Measurements from ENCODE around the gene TOR2A.

The TOR2A gene

DNA sequence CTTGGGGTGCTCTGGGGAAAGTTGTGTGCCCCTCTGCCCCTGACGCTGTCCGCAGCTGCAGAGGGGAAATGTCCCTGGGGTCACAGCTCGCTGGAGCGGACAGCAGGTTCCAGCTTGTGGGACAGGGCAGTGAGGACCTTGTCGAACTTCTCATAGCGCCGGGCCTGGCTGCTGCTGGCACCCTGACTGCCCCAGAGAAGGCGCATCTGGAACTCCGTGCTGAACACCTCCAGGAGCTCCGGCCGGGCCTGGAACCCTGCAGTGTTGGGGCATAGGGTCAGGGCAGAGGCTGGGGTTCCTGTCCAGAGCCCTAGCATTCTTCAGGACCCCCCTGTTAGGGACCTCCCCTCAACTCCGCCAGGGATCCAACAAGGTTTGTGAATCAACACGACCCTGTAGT lies 3.6 kb upstream of the TOR2A start:
- H3K79me2 ChIP-seq (ENCODE audit: low read length): no peaks in the 10 kb centered on the region

DNA sequence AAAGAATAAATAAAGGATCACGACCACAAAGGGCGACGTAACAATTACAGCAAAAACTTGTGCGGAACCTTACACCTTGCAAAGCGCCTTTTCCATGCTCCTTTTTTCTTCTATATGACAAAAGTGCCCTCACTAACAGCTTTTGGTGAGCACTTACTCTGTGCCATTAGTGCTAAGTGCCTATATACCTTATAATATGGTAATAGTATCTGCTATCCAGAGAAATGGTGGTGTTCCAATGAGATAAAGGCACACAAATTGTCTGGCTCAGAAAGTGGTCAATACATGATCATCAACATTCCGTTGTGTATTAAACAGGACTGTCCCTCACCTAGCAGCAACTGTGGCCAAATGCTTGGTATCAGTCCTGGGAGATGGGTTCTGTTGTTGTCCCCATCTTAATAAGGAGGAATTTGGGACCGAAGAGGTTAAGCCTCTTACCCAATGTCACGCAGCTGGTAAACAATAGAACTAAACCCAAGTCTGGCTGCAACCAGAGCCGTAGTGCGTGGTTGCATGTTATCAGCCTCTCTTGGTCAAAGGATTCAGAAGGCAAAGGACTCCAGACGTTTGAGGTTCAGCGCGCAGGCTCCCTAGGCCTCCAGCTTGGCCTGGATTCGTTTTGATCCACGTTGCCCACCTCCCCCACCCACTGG lies 564 bp upstream of the TOR2A start:
- Histone ChIP-seq H3K9me3 (ENCODE audit: insufficient read depth, low read length) (no peaks in the 10 kb centered on the region), H3K36me3 (replicated peaks; ENCODE audit: low read depth, low read length) (peaks cover 19% of the 10 kb centered on the region), H2AFZ (ENCODE audit: low read depth, low read length) (no peak overlapping the region), H3K4me1 (ENCODE audit: low read length) (peaks cover 13% of the 10 kb centered on the region), H3K27ac (ENCODE audit: low read length) (no peak overlapping the region), H3K79me2 (ENCODE audit: low read length) (no peaks in the 10 kb centered on the region), H3K4me3 (ENCODE audit: low read length) (peak overlapping the region; percentile 29), H3K4me2 (ENCODE audit: low read length) (peak overlapping the region; percentile 45), H4K20me1 (ENCODE audit: insufficient read depth, low read length) (no peaks in the 10 kb centered on the region), H3K9ac (ENCODE audit: low read length) (no peak overlapping the region), H3K27me3 (ENCODE audit: low read depth, low read length) (no peaks in the 10 kb centered on the region)
- TF ChIP-seq EZH2phosphoT487 (IDR thresholded peaks at IDR 0.05; ENCODE audit: low read depth): no peak
- TF ChIP-seq, protein P1, sequence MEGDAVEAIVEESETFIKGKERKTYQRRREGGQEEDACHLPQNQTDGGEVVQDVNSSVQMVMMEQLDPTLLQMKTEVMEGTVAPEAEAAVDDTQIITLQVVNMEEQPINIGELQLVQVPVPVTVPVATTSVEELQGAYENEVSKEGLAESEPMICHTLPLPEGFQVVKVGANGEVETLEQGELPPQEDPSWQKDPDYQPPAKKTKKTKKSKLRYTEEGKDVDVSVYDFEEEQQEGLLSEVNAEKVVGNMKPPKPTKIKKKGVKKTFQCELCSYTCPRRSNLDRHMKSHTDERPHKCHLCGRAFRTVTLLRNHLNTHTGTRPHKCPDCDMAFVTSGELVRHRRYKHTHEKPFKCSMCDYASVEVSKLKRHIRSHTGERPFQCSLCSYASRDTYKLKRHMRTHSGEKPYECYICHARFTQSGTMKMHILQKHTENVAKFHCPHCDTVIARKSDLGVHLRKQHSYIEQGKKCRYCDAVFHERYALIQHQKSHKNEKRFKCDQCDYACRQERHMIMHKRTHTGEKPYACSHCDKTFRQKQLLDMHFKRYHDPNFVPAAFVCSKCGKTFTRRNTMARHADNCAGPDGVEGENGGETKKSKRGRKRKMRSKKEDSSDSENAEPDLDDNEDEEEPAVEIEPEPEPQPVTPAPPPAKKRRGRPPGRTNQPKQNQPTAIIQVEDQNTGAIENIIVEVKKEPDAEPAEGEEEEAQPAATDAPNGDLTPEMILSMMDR (IDR thresholded peaks at IDR 0.05; ENCODE audit: low read depth, low read length): no peak

More for the DNA sequence above, 3.6 kb upstream of the TOR2A start:
- H3K4me1 ChIP-seq (ENCODE audit: low read length): peaks cover 13% of the 10 kb centered on the region
- no peaks in the 10 kb centered on the region for H3K9me3 ChIP-seq (ENCODE audit: insufficient read depth, low read length)
- TF ChIP-seq, protein P1 (IDR thresholded peaks at IDR 0.05; ENCODE audit: low read depth, low read length): no peak
- no peak for TF ChIP-seq EZH2phosphoT487 (IDR thresholded peaks at IDR 0.05; ENCODE audit: low read depth)
- no peak overlapping the region for H3K4me2 ChIP-seq (ENCODE audit: low read length)
- H4K20me1 ChIP-seq (ENCODE audit: insufficient read depth, low read length): no peaks in the 10 kb centered on the region
- no peaks in the 10 kb centered on the region for H3K27me3 ChIP-seq (ENCODE audit: low read depth, low read length)
- no peak overlapping the region for H3K4me3 ChIP-seq (ENCODE audit: low read length)
- no peak overlapping the region for H3K9ac ChIP-seq (ENCODE audit: low read length)
- no peak overlapping the region for H3K27ac ChIP-seq (ENCODE audit: low read length)
- H2AFZ ChIP-seq (ENCODE audit: low read depth, low read length): no peak overlapping the region
- H3K36me3 ChIP-seq (replicated peaks; ENCODE audit: low read depth, low read length): peaks cover 34% of the 10 kb centered on the region

DNA sequence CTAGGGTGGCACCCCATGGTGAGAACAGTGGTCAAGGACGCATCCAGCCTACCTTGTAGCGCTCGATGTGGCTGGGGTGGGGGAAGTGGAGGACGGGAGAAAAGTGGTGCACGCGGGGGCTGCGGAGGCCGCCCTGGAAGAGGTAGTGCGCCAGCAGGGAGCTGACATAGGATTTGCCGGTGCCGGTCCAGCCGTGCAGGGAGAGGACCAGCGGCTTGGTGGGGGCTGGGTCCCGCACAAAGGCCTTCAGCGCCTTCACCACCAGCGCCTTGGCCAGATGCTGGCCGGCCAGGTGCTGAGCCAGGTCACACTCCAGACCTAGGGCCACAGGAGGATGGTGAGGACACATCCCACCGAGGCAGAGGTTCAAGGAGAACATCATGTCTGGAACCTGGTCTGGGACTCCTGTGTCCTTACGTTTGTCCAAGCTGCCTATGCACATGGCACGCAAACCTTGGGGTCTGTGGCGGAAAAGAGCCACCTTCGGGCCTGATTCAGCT lies 797 bp downstream of the TOR2A start:
- no peak overlapping the region for H3K27ac ChIP-seq (ENCODE audit: low read length)
- H2AFZ ChIP-seq (ENCODE audit: low read depth, low read length): no peak overlapping the region
- H3K27me3 ChIP-seq (ENCODE audit: low read depth, low read length): no peaks in the 10 kb centered on the region
- H3K9ac ChIP-seq (ENCODE audit: low read length): peak overlapping the region; percentile 71; the same call in 1 of the 2 replicates
- peaks cover 13% of the 10 kb centered on the region for H3K4me1 ChIP-seq (ENCODE audit: low read length)
- peak overlapping the region; percentile 84 for H3K4me3 ChIP-seq (ENCODE audit: low read length)
- TF ChIP-seq, protein P1 (IDR thresholded peaks at IDR 0.05; ENCODE audit: low read depth, low read length): no peak
- TF ChIP-seq EZH2phosphoT487 (IDR thresholded peaks at IDR 0.05; ENCODE audit: low read depth): no peak
- H3K36me3 ChIP-seq (replicated peaks; ENCODE audit: low read depth, low read length): peaks cover 9% of the 10 kb centered on the region
- no peaks in the 10 kb centered on the region for H3K79me2 ChIP-seq (ENCODE audit: low read length)
- H4K20me1 ChIP-seq (ENCODE audit: insufficient read depth, low read length): no peaks in the 10 kb centered on the region
- peak overlapping the region; percentile 72 for H3K4me2 ChIP-seq (ENCODE audit: low read length)
- no peaks in the 10 kb centered on the region for H3K9me3 ChIP-seq (ENCODE audit: insufficient read depth, low read length)

DNA sequence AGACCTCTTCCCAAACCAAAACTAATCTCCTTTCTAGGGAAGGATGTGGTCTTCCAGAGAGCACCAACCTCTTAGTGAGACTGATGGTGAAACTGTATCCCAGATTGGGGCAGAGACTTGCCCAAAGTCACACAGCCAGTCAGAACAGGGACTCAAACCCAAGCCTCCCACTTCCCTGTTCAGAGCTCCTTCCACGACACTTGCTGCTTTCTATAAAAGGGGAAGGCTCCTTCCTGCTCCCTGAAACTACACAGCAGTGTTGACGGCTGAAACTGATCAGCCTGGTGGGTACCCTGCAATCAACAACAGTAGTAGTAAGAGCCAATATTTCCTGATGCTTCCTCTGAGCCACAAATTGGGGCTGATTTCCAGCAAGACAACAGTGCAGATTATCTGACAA lies 1.5 kb downstream of the TOR2A start:
- Histone ChIP-seq H3K4me2 (ENCODE audit: low read length) (no peak overlapping the region), H3K36me3 (replicated peaks; ENCODE audit: low read depth, low read length) (peaks cover 5% of the 10 kb centered on the region), H3K27me3 (ENCODE audit: low read depth, low read length) (no peaks in the 10 kb centered on the region), H3K4me1 (ENCODE audit: low read length) (peaks cover 13% of the 10 kb centered on the region), H2AFZ (ENCODE audit: low read depth, low read length) (no peak overlapping the region), H4K20me1 (ENCODE audit: insufficient read depth, low read length) (no peaks in the 10 kb centered on the region), H3K79me2 (ENCODE audit: low read length) (no peaks in the 10 kb centered on the region), H3K27ac (ENCODE audit: low read length) (no peak overlapping the region), H3K9me3 (ENCODE audit: insufficient read depth, low read length) (no peaks in the 10 kb centered on the region), H3K4me3 (ENCODE audit: low read length) (no peak overlapping the region), H3K9ac (ENCODE audit: low read length) (no peak overlapping the region)
- TF ChIP-seq EZH2phosphoT487 (IDR thresholded peaks at IDR 0.05; ENCODE audit: low read depth): no peak
- TF ChIP-seq, protein P1 (IDR thresholded peaks at IDR 0.05; ENCODE audit: low read depth, low read length): no peak

Data from OCI-LY3 (cell line).